ENCODE data around the gene SPTBN4. TPM values are rescaled to one million over a fixed set of nuclear protein-coding genes. Genes with fewer than 3 reads are reported as not detected.

Gene SPTBN4
- total RNA-seq, 6 donors from 2014 or later, result 0.33 to 8.4 (median 0.67) TPM

DNA sequence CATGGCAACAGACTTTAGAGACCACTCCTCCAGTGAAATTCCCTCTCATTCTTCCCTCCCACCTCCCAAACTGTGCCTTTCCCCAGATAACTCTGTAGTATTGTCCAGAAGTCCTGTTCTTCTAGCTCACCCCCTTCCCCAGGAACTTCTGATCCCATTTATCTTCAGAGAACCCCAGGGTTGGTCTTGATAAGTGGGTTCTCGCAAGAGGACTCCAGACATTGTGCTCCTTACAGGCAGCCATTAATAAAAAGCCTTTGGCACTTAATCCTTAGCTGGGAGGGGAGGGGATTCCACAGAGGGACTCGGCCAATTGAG is 136.2 kb downstream of the SPTBN4 start:
- WGBS, 2 donors, result 49 to 56% methylated on average over 1 to 2 of the region's 2 CpGs
- ATAC-seq (ENCODE audit: low FRiP score in 2 of 2) (no peak), DNase-seq (no peak)
- H3K36me3 ChIP-seq, result no peaks in the 10 kb centered on the region
- peak overlapping the region in 2 of 4 donors; percentile 56 to 58 for H3K4me3 ChIP-seq
- H3K27ac ChIP-seq, result peak overlapping the region; percentile 64 to 88 (median 85)
- TF ChIP-seq, protein P1, sequence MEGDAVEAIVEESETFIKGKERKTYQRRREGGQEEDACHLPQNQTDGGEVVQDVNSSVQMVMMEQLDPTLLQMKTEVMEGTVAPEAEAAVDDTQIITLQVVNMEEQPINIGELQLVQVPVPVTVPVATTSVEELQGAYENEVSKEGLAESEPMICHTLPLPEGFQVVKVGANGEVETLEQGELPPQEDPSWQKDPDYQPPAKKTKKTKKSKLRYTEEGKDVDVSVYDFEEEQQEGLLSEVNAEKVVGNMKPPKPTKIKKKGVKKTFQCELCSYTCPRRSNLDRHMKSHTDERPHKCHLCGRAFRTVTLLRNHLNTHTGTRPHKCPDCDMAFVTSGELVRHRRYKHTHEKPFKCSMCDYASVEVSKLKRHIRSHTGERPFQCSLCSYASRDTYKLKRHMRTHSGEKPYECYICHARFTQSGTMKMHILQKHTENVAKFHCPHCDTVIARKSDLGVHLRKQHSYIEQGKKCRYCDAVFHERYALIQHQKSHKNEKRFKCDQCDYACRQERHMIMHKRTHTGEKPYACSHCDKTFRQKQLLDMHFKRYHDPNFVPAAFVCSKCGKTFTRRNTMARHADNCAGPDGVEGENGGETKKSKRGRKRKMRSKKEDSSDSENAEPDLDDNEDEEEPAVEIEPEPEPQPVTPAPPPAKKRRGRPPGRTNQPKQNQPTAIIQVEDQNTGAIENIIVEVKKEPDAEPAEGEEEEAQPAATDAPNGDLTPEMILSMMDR (IDR thresholded peaks at IDR 0.05), result no peak
- TF ChIP-seq EP300 (IDR thresholded peaks at IDR 0.05) (no peak), POLR2A (IDR thresholded peaks at IDR 0.05) (no peak), POLR2AphosphoS5 (IDR thresholded peaks at IDR 0.05) (no peak)
- H3K4me1 ChIP-seq, result peaks cover 72 to 84% (median 79%) of the 10 kb centered on the region in 4 donors
- no peaks in the 10 kb centered on the region for H3K9me3 ChIP-seq
- peaks cover 0 to 35% (median 12%) of the 10 kb centered on the region in 4 donors for H3K27me3 ChIP-seq

DNA sequence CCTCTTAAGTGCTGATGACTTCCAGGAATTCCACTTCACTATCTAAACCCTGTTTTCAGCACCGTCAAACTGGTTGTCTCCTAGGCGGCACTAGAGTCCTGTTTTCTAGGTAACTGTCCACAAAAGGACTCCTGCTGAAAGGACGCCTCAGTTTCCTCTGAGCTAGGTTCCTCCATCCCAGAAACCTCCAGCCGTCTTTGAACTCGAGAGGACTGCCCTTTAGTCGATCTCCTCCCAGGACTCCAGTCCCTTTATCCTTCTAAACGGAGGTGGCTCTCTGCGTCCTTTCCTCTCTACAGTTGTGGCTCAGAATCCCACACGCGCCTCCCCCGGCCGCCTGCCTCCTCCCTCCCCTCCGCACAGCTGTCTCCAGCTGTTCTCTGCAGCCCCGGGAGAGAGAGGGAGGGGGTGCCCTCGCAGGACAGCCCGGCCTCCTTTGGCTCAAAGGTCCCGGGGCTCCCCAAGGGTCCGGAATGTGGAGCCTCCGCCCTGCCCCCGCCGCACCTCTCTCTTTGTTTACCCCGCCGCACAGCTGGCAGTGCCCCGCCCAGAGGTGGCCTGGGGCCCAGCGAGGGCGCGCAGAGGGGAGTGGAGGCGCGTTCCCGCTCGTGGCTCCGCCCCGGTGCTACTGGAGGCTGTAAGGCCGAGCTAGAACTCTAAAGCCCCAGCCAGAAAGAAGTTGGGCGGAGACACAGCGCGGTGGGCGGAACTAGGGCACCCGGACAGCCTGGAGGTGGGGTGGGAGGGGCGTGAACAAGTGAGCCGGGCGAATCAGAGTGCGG is 136.8 kb downstream of the SPTBN4 start:
- H3K27ac ChIP-seq, result peak overlapping the region; percentile 64 to 88 (median 85)
- WGBS, 2 donors, result 2 to 3% methylated on average over 22 to 40 of the region's 43 CpGs
- H3K36me3 ChIP-seq, result no peaks in the 10 kb centered on the region
- H3K27me3 ChIP-seq, result peaks cover 0 to 31% (median 9%) of the 10 kb centered on the region in 4 donors
- peak; percentile 98 for DNase-seq
- ATAC-seq (ENCODE audit: low FRiP score in 2 of 2), result peak; percentile 88 to 94
- H3K4me3 ChIP-seq, result peak overlapping the region in 3 of 4 donors; percentile 34 to 58 (median 56)
- H3K9me3 ChIP-seq, result no peaks in the 10 kb centered on the region
- peaks cover 68 to 78% (median 74%) of the 10 kb centered on the region in 4 donors for H3K4me1 ChIP-seq
- TF ChIP-seq, protein P1 (IDR thresholded peaks at IDR 0.05), result peak in 1 of 6 experiments; percentile 10
- TF ChIP-seq POLR2AphosphoS5 (IDR thresholded peaks at IDR 0.05) (peak; percentile 87 to 93), EP300 (IDR thresholded peaks at IDR 0.05) (peak in 1 of 4 donors; percentile 50), POLR2A (IDR thresholded peaks at IDR 0.05) (peak in 2 of 4 donors; percentile 48 to 58)

DNA sequence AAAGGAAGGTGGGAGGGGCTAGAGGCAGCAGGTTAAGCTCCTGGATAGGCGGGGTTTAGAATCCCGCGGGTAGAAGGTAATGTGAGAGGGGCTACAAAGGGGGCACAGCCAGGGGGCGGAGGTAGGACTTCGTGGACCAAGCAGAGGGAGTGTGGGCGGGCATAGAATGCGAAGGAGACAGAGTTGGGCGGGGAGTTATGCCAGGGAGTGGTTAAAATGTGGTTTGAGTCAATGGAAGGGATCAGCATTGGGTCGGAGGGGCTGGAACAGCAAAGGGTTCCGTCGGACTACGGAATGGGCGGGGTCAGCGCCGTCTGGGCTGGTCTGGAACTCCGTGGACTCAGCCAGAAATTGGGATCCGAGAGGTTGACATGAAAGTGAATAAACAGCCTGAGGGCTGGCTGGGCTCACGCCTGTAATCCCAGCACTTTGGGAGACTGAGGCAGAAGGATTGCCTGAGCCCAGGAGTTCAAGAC is 137.4 kb downstream of the SPTBN4 start:
- peak in 1 of 2 donors; percentile 56 for DNase-seq
- TF ChIP-seq, protein P1 (IDR thresholded peaks at IDR 0.05), result no peak
- TF ChIP-seq POLR2A (IDR thresholded peaks at IDR 0.05) (no peak), EP300 (IDR thresholded peaks at IDR 0.05) (no peak)
- Histone ChIP-seq H3K27me3 (peaks cover 0 to 27% (median 7%) of the 10 kb centered on the region in 4 donors), H3K4me3 (peak overlapping the region in 3 of 4 donors; percentile 34 to 58 (median 56)), H3K36me3 (no peaks in the 10 kb centered on the region), H3K27ac (peak overlapping the region; percentile 64 to 88 (median 85)), H3K9me3 (no peaks in the 10 kb centered on the region), H3K4me1 (peaks cover 65 to 74% (median 71%) of the 10 kb centered on the region in 4 donors)
- 7 to 8% methylated on average over 18 of the region's 18 CpGs for WGBS, 2 donors
- peak in 1 of 2 donors; percentile 0 for ATAC-seq (ENCODE audit: low FRiP score in 2 of 2)

DNA sequence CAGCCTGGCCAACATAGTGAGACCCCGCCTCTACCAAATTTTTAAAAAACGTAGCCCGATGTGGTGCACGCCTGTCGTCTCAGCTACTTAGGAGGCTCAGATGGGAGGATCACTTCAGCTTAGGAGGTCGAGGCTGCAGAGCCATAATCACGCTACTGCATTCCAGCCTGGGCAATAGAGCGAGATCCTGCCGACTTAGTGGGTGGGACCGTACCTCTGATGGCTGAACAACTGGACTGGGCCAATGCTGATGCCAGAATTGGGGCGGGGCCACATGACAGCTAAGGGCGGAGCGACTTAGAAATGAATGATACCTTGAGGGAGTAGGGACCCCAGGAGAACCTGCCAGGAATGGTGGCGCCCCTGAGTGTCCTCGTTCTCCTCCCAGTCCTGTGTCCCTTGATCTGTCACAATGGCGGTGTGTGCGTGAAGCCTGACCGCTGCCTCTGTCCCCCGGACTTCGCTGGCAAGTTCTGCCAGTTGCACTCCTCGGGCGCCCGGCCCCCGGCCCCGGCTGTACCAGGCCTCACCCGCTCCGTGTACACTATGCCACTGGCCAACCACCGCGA is 137.9 kb downstream of the SPTBN4 start:
- H3K27me3 ChIP-seq, result peaks cover 0 to 23% (median 9%) of the 10 kb centered on the region in 4 donors
- no peaks in the 10 kb centered on the region for H3K36me3 ChIP-seq
- no peaks in the 10 kb centered on the region for H3K9me3 ChIP-seq
- no peak for ATAC-seq (ENCODE audit: low FRiP score in 2 of 2)
- H3K27ac ChIP-seq, result peak overlapping the region; percentile 72 to 88 (median 86)
- TF ChIP-seq EP300 (IDR thresholded peaks at IDR 0.05) (no peak), POLR2A (IDR thresholded peaks at IDR 0.05) (no peak), POLR2AphosphoS5 (IDR thresholded peaks at IDR 0.05) (no peak)
- TF ChIP-seq, protein P1 (IDR thresholded peaks at IDR 0.05), result no peak
- WGBS, 2 donors, result 23 to 31% methylated on average over 25 to 29 of the region's 29 CpGs
- DNase-seq, result peak in 1 of 2 donors; percentile 89
- peak overlapping the region in 3 of 4 donors; percentile 45 to 56 (median 46) for H3K4me3 ChIP-seq
- peaks cover 65 to 74% (median 72%) of the 10 kb centered on the region in 4 donors for H3K4me1 ChIP-seq

Data from upper lobe of left lung (tissue), 6 donors.